ENCODE results near the gene DPYD.

DPYD gene

GRCh38 chr1:97119260-97120158, 801.3 kb downstream of the DPYD start:
- no peaks in the 10 kb centered on the region for H3K36me3 ChIP-seq (ENCODE audit: insufficient read depth)
- no peaks in the 10 kb centered on the region for H3K27me3 ChIP-seq (ENCODE audit: insufficient read depth, low read depth)
- no peak overlapping the region for H3K4me3 ChIP-seq (IDR thresholded peaks at IDR 0.05; ENCODE audit: insufficient read depth, low read depth, low read length)
- no peaks in the 10 kb centered on the region for H3K4me1 ChIP-seq (ENCODE audit: low read depth, poor library complexity, severe bottlenecking)
- H3K9ac ChIP-seq: no peak overlapping the region
- H3K79me2 ChIP-seq (ENCODE audit: insufficient read depth, low read depth): no peaks in the 10 kb centered on the region
- no peaks in the 10 kb centered on the region for H4K20me1 ChIP-seq (ENCODE audit: insufficient read depth)
- no peak overlapping the region for H3K27ac ChIP-seq
- no peak overlapping the region for H2AFZ ChIP-seq (ENCODE audit: low read depth)
- no peak for TF ChIP-seq CTCF (conservative IDR thresholded peaks at IDR 0.05; ENCODE audit: low read depth, low read length)
- H3K4me2 ChIP-seq: no peak overlapping the region

GRCh38 chr1:97114842-97115241, 806.0 kb downstream of the DPYD start:
- H3K27ac ChIP-seq: no peak overlapping the region
- no peak overlapping the region for H3K9ac ChIP-seq
- no peak overlapping the region for H3K4me2 ChIP-seq
- H3K4me1 ChIP-seq (ENCODE audit: low read depth, poor library complexity, severe bottlenecking): no peaks in the 10 kb centered on the region
- TF ChIP-seq CTCF (conservative IDR thresholded peaks at IDR 0.05; ENCODE audit: low read depth, low read length): no peak
- H3K27me3 ChIP-seq (ENCODE audit: insufficient read depth, low read depth): no peaks in the 10 kb centered on the region
- no peak overlapping the region for H2AFZ ChIP-seq (ENCODE audit: low read depth)
- no peak overlapping the region for H3K4me3 ChIP-seq (IDR thresholded peaks at IDR 0.05; ENCODE audit: insufficient read depth, low read depth, low read length)
- H3K36me3 ChIP-seq (ENCODE audit: insufficient read depth): no peaks in the 10 kb centered on the region
- no peaks in the 10 kb centered on the region for H3K79me2 ChIP-seq (ENCODE audit: insufficient read depth, low read depth)
- no peaks in the 10 kb centered on the region for H4K20me1 ChIP-seq (ENCODE audit: insufficient read depth)

GRCh38 chr1:97112442-97112841, 808.4 kb downstream of the DPYD start:
- no peaks in the 10 kb centered on the region for H3K36me3 ChIP-seq (ENCODE audit: insufficient read depth)
- H3K27me3 ChIP-seq (ENCODE audit: insufficient read depth, low read depth): no peaks in the 10 kb centered on the region
- no peak overlapping the region for H3K4me3 ChIP-seq (IDR thresholded peaks at IDR 0.05; ENCODE audit: insufficient read depth, low read depth, low read length)
- no peaks in the 10 kb centered on the region for H4K20me1 ChIP-seq (ENCODE audit: insufficient read depth)
- H2AFZ ChIP-seq (ENCODE audit: low read depth): no peak overlapping the region
- H3K4me1 ChIP-seq (ENCODE audit: low read depth, poor library complexity, severe bottlenecking): no peaks in the 10 kb centered on the region
- no peak overlapping the region for H3K9ac ChIP-seq
- no peak overlapping the region for H3K27ac ChIP-seq
- no peaks in the 10 kb centered on the region for H3K79me2 ChIP-seq (ENCODE audit: insufficient read depth, low read depth)
- TF ChIP-seq CTCF (conservative IDR thresholded peaks at IDR 0.05; ENCODE audit: low read depth, low read length): no peak
- H3K4me2 ChIP-seq: no peak overlapping the region

- no peak for TF ChIP-seq CTCF (conservative IDR thresholded peaks at IDR 0.05; ENCODE audit: low read depth, low read length)
- H3K4me2 ChIP-seq: no peak overlapping the region
- H3K4me3 ChIP-seq (IDR thresholded peaks at IDR 0.05; ENCODE audit: insufficient read depth, low read depth, low read length): no peak overlapping the region
- H3K36me3 ChIP-seq (ENCODE audit: insufficient read depth): no peaks in the 10 kb centered on the region
- no peaks in the 10 kb centered on the region for H3K27me3 ChIP-seq (ENCODE audit: insufficient read depth, low read depth)
- H2AFZ ChIP-seq (ENCODE audit: low read depth): no peak overlapping the region
- H3K27ac ChIP-seq: no peak overlapping the region
- H3K4me1 ChIP-seq (ENCODE audit: low read depth, poor library complexity, severe bottlenecking): no peaks in the 10 kb centered on the region
- H3K9ac ChIP-seq: no peak overlapping the region
- no peaks in the 10 kb centered on the region for H3K79me2 ChIP-seq (ENCODE audit: insufficient read depth, low read depth)
- H4K20me1 ChIP-seq (ENCODE audit: insufficient read depth): no peaks in the 10 kb centered on the region
Observed at GRCh38 chr1:97108179-97108578, 812.7 kb downstream of the DPYD start.
